ENCODE data around the gene VANGL1.

VANGL1 gene

DNA sequence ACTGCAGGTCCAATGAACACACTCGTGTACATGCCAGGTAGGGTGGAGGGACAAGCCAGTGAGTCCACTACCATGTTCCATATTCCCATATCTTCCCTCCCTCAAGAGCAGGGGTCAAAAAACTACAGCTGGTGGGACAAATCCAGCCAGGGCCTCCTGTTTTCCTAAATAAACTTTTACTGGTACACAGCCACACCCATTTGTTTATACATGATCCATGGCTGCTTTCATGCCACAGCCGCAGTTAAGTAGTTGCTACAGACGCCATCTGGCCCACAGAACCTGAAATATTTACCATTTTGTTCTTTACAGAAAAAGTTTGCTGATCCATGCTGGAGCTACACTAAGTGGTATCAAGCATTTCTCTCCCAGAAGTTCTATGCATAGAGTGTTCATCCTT lies 84.4 kb downstream of the VANGL1 start:
- H4K91ac ChIP-seq (ENCODE audit: low read length) = no peak overlapping the region
- H2BK5ac ChIP-seq (ENCODE audit: low read depth, low read length, poor library complexity, severe bottlenecking) = no peak overlapping the region
- peak; percentile 52 for DNase-seq
- H3K4me1 ChIP-seq (ENCODE audit: control insufficient read depth, insufficient read depth, low read depth, low read length) = peaks cover 4% of the 10 kb centered on the region
- H3K9ac ChIP-seq (ENCODE audit: low read length) = no peak overlapping the region
- no peaks in the 10 kb centered on the region for H3K9me3 ChIP-seq (ENCODE audit: control insufficient read depth, low read length)
- H3K18ac ChIP-seq (ENCODE audit: low read depth in 1 of 2, low read length in 2 of 2) = no peak overlapping the region
- no peak overlapping the region for H3K4ac ChIP-seq (ENCODE audit: low read depth in 1 of 2, low read length in 2 of 2)
- H2BK12ac ChIP-seq (ENCODE audit: low read length in 2 of 2) = peak overlapping the region in 1 of 2 experiments; percentile 23
- no peak overlapping the region for H3K4me3 ChIP-seq (ENCODE audit: insufficient read depth in 1 of 2, low read depth in 1 of 2, low read length in 2 of 2)
- no peak overlapping the region for H2AK5ac ChIP-seq (ENCODE audit: low read length, severe bottlenecking)
- no peaks in the 10 kb centered on the region for H3K36me3 ChIP-seq (ENCODE audit: control insufficient read depth in 1 of 2, insufficient read depth in 2 of 2, low read depth in 1 of 2, low read length in 2 of 2)
- H3K27ac ChIP-seq (ENCODE audit: low read length, poor library complexity, severe bottlenecking) = no peak overlapping the region
- no peak overlapping the region for H2AFZ ChIP-seq (ENCODE audit: low read depth, low read length)
- H3K27me3 ChIP-seq (ENCODE audit: control insufficient read depth in 1 of 2, insufficient read depth in 1 of 2, low read length in 2 of 2) = no peaks in the 10 kb centered on the region
- H3K4me2 ChIP-seq (ENCODE audit: low read length, poor library complexity, severe bottlenecking) = no peak overlapping the region
- no peak overlapping the region for H3K14ac ChIP-seq (ENCODE audit: low read length in 2 of 2)
- no peaks in the 10 kb centered on the region for H3K79me1 ChIP-seq (replicated peaks; ENCODE audit: low read length, poor library complexity, severe bottlenecking)
- no peak overlapping the region for H3K23ac ChIP-seq (ENCODE audit: low read length in 2 of 2)
- no peak overlapping the region for H2BK120ac ChIP-seq (ENCODE audit: low read depth, low read length)
- no peak overlapping the region for H4K8ac ChIP-seq (ENCODE audit: low read length)
- no peak overlapping the region for H2BK15ac ChIP-seq (ENCODE audit: low read depth, poor library complexity, severe bottlenecking)
- 29% methylated on average over 3 of the region's 3 CpGs for WGBS

DNA sequence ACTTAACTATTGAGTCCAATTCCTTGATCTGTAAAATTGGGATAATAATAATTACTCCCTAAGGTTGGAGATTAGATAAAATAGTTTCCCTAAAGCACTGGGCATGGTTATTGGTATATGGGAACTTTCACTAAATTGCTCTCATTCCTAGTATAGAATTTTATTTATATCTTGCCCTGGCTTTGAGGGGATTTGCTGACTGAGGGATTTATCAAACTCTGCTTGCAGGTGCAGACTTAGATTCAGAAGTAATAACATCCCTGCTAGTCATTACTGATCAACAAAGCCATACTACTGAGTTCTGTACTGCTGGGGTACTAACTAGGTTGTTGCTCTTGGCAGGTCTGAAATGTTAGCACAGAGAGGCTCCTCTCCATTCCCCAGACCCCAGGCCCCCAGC lies 84.8 kb downstream of the VANGL1 start:
- Histone ChIP-seq H4K8ac (ENCODE audit: low read length) (no peak overlapping the region), H3K9me3 (ENCODE audit: control insufficient read depth, low read length) (no peaks in the 10 kb centered on the region), H2BK15ac (ENCODE audit: low read depth, poor library complexity, severe bottlenecking) (no peak overlapping the region), H2BK12ac (ENCODE audit: low read length in 2 of 2) (no peak overlapping the region), H3K4ac (ENCODE audit: low read depth in 1 of 2, low read length in 2 of 2) (no peak overlapping the region), H2AFZ (ENCODE audit: low read depth, low read length) (no peak overlapping the region), H3K4me2 (ENCODE audit: low read length, poor library complexity, severe bottlenecking) (no peak overlapping the region), H3K14ac (ENCODE audit: low read length in 2 of 2) (no peak overlapping the region), H2BK120ac (ENCODE audit: low read depth, low read length) (no peak overlapping the region), H3K4me3 (ENCODE audit: insufficient read depth in 1 of 2, low read depth in 1 of 2, low read length in 2 of 2) (no peak overlapping the region), H3K79me1 (replicated peaks; ENCODE audit: low read length, poor library complexity, severe bottlenecking) (no peaks in the 10 kb centered on the region), H2BK5ac (ENCODE audit: low read depth, low read length, poor library complexity, severe bottlenecking) (no peak overlapping the region), H4K91ac (ENCODE audit: low read length) (no peak overlapping the region), H3K18ac (ENCODE audit: low read depth in 1 of 2, low read length in 2 of 2) (no peak overlapping the region), H3K27ac (ENCODE audit: low read length, poor library complexity, severe bottlenecking) (no peak overlapping the region), H3K27me3 (ENCODE audit: control insufficient read depth in 1 of 2, insufficient read depth in 1 of 2, low read length in 2 of 2) (no peaks in the 10 kb centered on the region), H3K9ac (ENCODE audit: low read length) (no peak overlapping the region), H3K4me1 (ENCODE audit: control insufficient read depth, insufficient read depth, low read depth, low read length) (peaks cover 4% of the 10 kb centered on the region), H3K23ac (ENCODE audit: low read length in 2 of 2) (no peak overlapping the region), H3K36me3 (ENCODE audit: control insufficient read depth in 1 of 2, insufficient read depth in 2 of 2, low read depth in 1 of 2, low read length in 2 of 2) (no peaks in the 10 kb centered on the region), H2AK5ac (ENCODE audit: low read length, severe bottlenecking) (no peak overlapping the region)
- DNase-seq = no peak

DNA sequence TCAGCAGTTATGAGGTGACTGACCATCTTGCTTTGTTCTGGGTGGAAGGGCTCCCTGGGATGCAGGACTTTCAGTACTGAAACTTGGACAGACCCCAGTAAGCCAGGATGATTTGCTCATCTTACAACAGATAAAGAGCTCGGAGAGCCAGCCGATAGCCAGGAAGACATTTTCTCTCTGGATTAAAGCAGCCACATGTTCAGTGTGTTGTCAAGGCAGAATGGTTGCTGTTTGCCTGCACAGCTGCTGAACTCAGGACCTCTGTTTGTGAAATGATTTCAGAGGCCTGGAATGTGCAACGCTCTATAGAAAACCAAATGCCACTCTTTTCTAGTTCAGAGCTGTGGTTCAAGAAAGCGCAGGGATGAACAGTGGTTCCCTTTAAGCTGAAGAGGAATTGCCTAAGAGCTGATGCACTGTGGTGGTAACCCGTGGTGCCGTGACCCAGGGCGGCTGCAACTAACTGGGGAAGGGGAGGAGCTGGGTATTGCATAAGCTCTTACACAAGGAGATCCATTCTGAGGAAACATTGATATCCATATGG lies 86.0 kb downstream of the VANGL1 start:
- peak overlapping the region; percentile 70 for H3K27ac ChIP-seq (ENCODE audit: low read length, poor library complexity, severe bottlenecking)

GRCh38 chr1:115728341-115728740 lies 86.6 kb downstream of the VANGL1 start:
- Histone ChIP-seq H3K14ac (ENCODE audit: low read length in 2 of 2) (no peak overlapping the region), H3K4ac (ENCODE audit: low read depth in 1 of 2, low read length in 2 of 2) (no peak overlapping the region), H4K8ac (ENCODE audit: low read length) (no peak overlapping the region), H3K27ac (ENCODE audit: low read length, poor library complexity, severe bottlenecking) (peak overlapping the region; percentile 70), H2BK5ac (ENCODE audit: low read depth, low read length, poor library complexity, severe bottlenecking) (no peak overlapping the region), H3K9me3 (ENCODE audit: control insufficient read depth, low read length) (no peaks in the 10 kb centered on the region), H3K4me1 (ENCODE audit: control insufficient read depth, insufficient read depth, low read depth, low read length) (peaks cover 4% of the 10 kb centered on the region), H3K9ac (ENCODE audit: low read length) (peak overlapping the region; percentile 84), H3K36me3 (ENCODE audit: control insufficient read depth in 1 of 2, insufficient read depth in 2 of 2, low read depth in 1 of 2, low read length in 2 of 2) (no peaks in the 10 kb centered on the region), H3K4me2 (ENCODE audit: low read length, poor library complexity, severe bottlenecking) (no peak overlapping the region), H2BK12ac (ENCODE audit: low read length in 2 of 2) (no peak overlapping the region), H3K79me1 (replicated peaks; ENCODE audit: low read length, poor library complexity, severe bottlenecking) (no peaks in the 10 kb centered on the region), H2BK15ac (ENCODE audit: low read depth, poor library complexity, severe bottlenecking) (no peak overlapping the region), H2AK5ac (ENCODE audit: low read length, severe bottlenecking) (no peak overlapping the region), H3K4me3 (ENCODE audit: insufficient read depth in 1 of 2, low read depth in 1 of 2, low read length in 2 of 2) (peak overlapping the region in 1 of 2 experiments; percentile 4), H4K91ac (ENCODE audit: low read length) (no peak overlapping the region), H2BK120ac (ENCODE audit: low read depth, low read length) (no peak overlapping the region), H3K27me3 (ENCODE audit: control insufficient read depth in 1 of 2, insufficient read depth in 1 of 2, low read length in 2 of 2) (no peaks in the 10 kb centered on the region), H2AFZ (ENCODE audit: low read depth, low read length) (no peak overlapping the region), H3K23ac (ENCODE audit: low read length in 2 of 2) (no peak overlapping the region), H3K18ac (ENCODE audit: low read depth in 1 of 2, low read length in 2 of 2) (no peak overlapping the region)
- WGBS = 93% methylated on average over 1 of the region's 1 CpG
- no peak for DNase-seq

More for the DNA sequence above, 86.0 kb downstream of the VANGL1 start:
- Histone ChIP-seq H3K4me3 (ENCODE audit: insufficient read depth in 1 of 2, low read depth in 1 of 2, low read length in 2 of 2) (peak overlapping the region in 1 of 2 experiments; percentile 56), H3K23ac (ENCODE audit: low read length in 2 of 2) (no peak overlapping the region), H2AK5ac (ENCODE audit: low read length, severe bottlenecking) (no peak overlapping the region), H3K9me3 (ENCODE audit: control insufficient read depth, low read length) (no peaks in the 10 kb centered on the region), H3K4me2 (ENCODE audit: low read length, poor library complexity, severe bottlenecking) (peak overlapping the region; percentile 58), H3K18ac (ENCODE audit: low read depth in 1 of 2, low read length in 2 of 2) (peak overlapping the region; percentile 45 to 46), H3K9ac (ENCODE audit: low read length) (peak overlapping the region; percentile 84), H4K91ac (ENCODE audit: low read length) (no peak overlapping the region), H3K36me3 (ENCODE audit: control insufficient read depth in 1 of 2, insufficient read depth in 2 of 2, low read depth in 1 of 2, low read length in 2 of 2) (no peaks in the 10 kb centered on the region), H2AFZ (ENCODE audit: low read depth, low read length) (peak overlapping the region; percentile 8), H4K8ac (ENCODE audit: low read length) (peak overlapping the region; percentile 63), H3K4me1 (ENCODE audit: control insufficient read depth, insufficient read depth, low read depth, low read length) (peaks cover 4% of the 10 kb centered on the region), H3K27me3 (ENCODE audit: control insufficient read depth in 1 of 2, insufficient read depth in 1 of 2, low read length in 2 of 2) (no peaks in the 10 kb centered on the region), H3K14ac (ENCODE audit: low read length in 2 of 2) (no peak overlapping the region), H2BK120ac (ENCODE audit: low read depth, low read length) (no peak overlapping the region), H2BK12ac (ENCODE audit: low read length in 2 of 2) (no peak overlapping the region), H2BK15ac (ENCODE audit: low read depth, poor library complexity, severe bottlenecking) (peak overlapping the region; percentile 40), H3K79me1 (replicated peaks; ENCODE audit: low read length, poor library complexity, severe bottlenecking) (no peaks in the 10 kb centered on the region), H3K4ac (ENCODE audit: low read depth in 1 of 2, low read length in 2 of 2) (no peak overlapping the region), H2BK5ac (ENCODE audit: low read depth, low read length, poor library complexity, severe bottlenecking) (peak overlapping the region; percentile 24)
- 6% methylated on average over 7 of the region's 7 CpGs for WGBS
- peak; percentile 99 for DNase-seq

Measured in mesenchymal stem cell (in vitro differentiated cells and primary cell).